DOHH2 (cell line): ENCODE measurements around the gene PIN1.

ENCODE experiments used
- H3F3A ChIP-seq: fragments of 200-600 bp; sonication (generic), shearing (Covaris generic); 2 replicates; pipeline ENCODE4 v1.6.0; 2016; ENCODE audit warnings: antibody characterized with exemption, mild to moderate bottlenecking; ENCODE audit not compliant: control insufficient read depth, insufficient read depth
- H3K27ac ChIP-seq: fragments of 200-600 bp; sonication (generic); 2 replicates; pipeline ENCODE4 v1.5.1; 2014; ENCODE audit warnings: low read depth, mild to moderate bottlenecking, low read length, moderate library complexity
- H3K27me3 ChIP-seq: fragments of 200-600 bp; sonication (generic); 2 replicates; pipeline ENCODE4 v1.6.1; 2014; ENCODE audit warnings: mild to moderate bottlenecking, low read length, mixed read lengths; ENCODE audit not compliant: control insufficient read depth
- H3K36me3 ChIP-seq: fragments of 200-600 bp; sonication (generic); 2 replicates; pipeline ENCODE4 v1.6.1; 2014; ENCODE audit warnings: mild to moderate bottlenecking, low read length, moderate library complexity, mixed read lengths; ENCODE audit not compliant: control insufficient read depth
- H3K4me1 ChIP-seq: fragments of 200-600 bp; sonication (generic); 2 replicates; pipeline ENCODE4 v1.6.1; 2014; ENCODE audit warnings: mild to moderate bottlenecking, low read length, mixed read lengths; ENCODE audit not compliant: control insufficient read depth
- H3K4me2 ChIP-seq: fragments of 200-600 bp; sonication (generic); 2 replicates; pipeline ENCODE4 v1.6.0; 2014; ENCODE audit warnings: mild to moderate bottlenecking, low read length, moderate library complexity
- H3K4me3 ChIP-seq: fragments of 200-600 bp; sonication (generic); 2 replicates; pipeline ENCODE4 v1.5.1; 2014; ENCODE audit warnings: mild to moderate bottlenecking, low read length, mixed read lengths
- H3K79me2 ChIP-seq: fragments of 200-600 bp; sonication (generic); 2 replicates; pipeline ENCODE4 v1.6.1; 2014; ENCODE audit warnings: mild to moderate bottlenecking, low read length, mixed read lengths; ENCODE audit not compliant: control insufficient read depth
- H3K9me2 ChIP-seq: fragments of 200-600 bp; sonication (generic); replicated peaks from 2 replicates; pipeline ENCODE4 v1.6.1; 2014; ENCODE audit warnings: mild to moderate bottlenecking, low read length, mixed read lengths; ENCODE audit not compliant: control insufficient read depth
- H3K9me3 ChIP-seq: fragments of 200-600 bp; sonication (generic); 2 replicates; pipeline ENCODE4 v1.6.1; 2014; ENCODE audit warnings: antibody characterized with exemption, low read length, mixed read lengths; ENCODE audit not compliant: control insufficient read depth, insufficient read depth
- H4K20me1 ChIP-seq: fragments of 200-600 bp; sonication (generic); 2 replicates; pipeline ENCODE4 v1.6.0; 2014; ENCODE audit warnings: low read depth, mild to moderate bottlenecking, antibody characterized with exemption, low read length, moderate library complexity; ENCODE audit not compliant: control insufficient read depth, insufficient read depth
- CTCF ChIP-seq: fragments of 200-600 bp; sonication (generic); IDR thresholded peaks from one replicate; pipeline ENCODE4 v1.5.1; 2014; ENCODE audit warnings: antibody characterized with exemption, mild to moderate bottlenecking, low read depth, low read length; ENCODE audit not compliant: poor library complexity, severe bottlenecking
- EZH2phosphoT487 ChIP-seq: fragments of 200-600 bp; sonication (generic); IDR thresholded peaks from 2 replicates; pipeline ENCODE4 v1.6.1; 2017; ENCODE audit warnings: borderline replicate concordance, mild to moderate bottlenecking, antibody characterized with exemption, low read length, moderate library complexity, mixed read lengths

PIN1 gene

GRCh38 chr19:9891609-9892373, 56.7 kb downstream of the PIN1 start:
- no peaks in the 10 kb centered on the region for H3K36me3 ChIP-seq
- H3K27ac ChIP-seq: no peak overlapping the region
- TF ChIP-seq EZH2phosphoT487 (no peak), CTCF (no peak)
- no peaks in the 10 kb centered on the region for H3K9me2 ChIP-seq
- no peaks in the 10 kb centered on the region for H3F3A ChIP-seq
- H3K4me1 ChIP-seq: no peaks in the 10 kb centered on the region
- H3K9me3 ChIP-seq: no peaks in the 10 kb centered on the region
- H3K4me3 ChIP-seq: no peak overlapping the region
- no peaks in the 10 kb centered on the region for H3K27me3 ChIP-seq
- H3K4me2 ChIP-seq: no peak overlapping the region
- H3K79me2 ChIP-seq: no peaks in the 10 kb centered on the region
- H4K20me1 ChIP-seq: no peaks in the 10 kb centered on the region
